ENCODE data around the gene PHLDB1.

GRCh38 chr11:118697346-118697745 is 89.9 kb downstream of the PHLDB1 start:
- no peak for TF ChIP-seq CTCF (IDR thresholded peaks at IDR 0.05; ENCODE audit: insufficient read depth, low read length)
- no peak for TF ChIP-seq POLR2AphosphoS5 (IDR thresholded peaks at IDR 0.05; ENCODE audit: low read depth)

All from HL-60 (cell line).